Esophagus muscularis mucosa (tissue), 3 donors: ENCODE measurements around the gene CASP9.

Experiments
- CTCF ChIP-seq, 3 experiments: fragments of 200-600 bp in 2 of 3; fragments of 450-650 bp in 1 of 3; sonication (generic) in 2 of 3; IDR thresholded peaks; one replicate each; pipeline ENCODE4 v1.5.1; 2017 to 2019; ENCODE audit warnings: antibody characterized with exemption in 3 of 3, mild to moderate bottlenecking in 2 of 3, moderate library complexity in 1 of 3
- POLR2A ChIP-seq: fragments of 450-650 bp; IDR thresholded peaks from one replicate; pipeline ENCODE4 v1.6.1; 2017; ENCODE audit warnings: antibody characterized with exemption, moderate library complexity, mild to moderate bottlenecking, low read depth

DNA sequence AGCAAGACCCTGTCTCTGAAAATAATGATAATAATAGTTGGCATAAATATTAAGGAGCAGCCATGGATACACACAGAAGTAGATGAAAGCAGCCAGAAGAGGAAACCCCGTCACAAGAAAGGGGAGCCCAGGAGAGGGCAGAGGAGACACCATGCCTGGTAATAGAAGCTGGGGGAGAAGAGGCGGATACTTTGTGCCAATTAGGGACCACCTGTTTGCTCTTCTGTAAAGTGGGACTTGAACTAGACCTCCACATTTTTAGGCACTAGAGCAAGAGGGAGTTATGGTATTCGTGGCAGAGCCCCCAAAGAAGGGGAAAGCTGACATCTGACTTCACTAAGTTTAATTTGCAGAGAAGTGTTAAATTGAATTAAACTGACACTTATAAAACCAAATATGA lies 35.6 kb downstream of the CASP9 start:
- TF ChIP-seq CTCF (IDR thresholded peaks at IDR 0.05) (no peak), POLR2A (no peak)
